ENCODE data around the gene GASK1A. TPM values are rescaled to one million over a fixed set of nuclear protein-coding genes. Genes with fewer than 3 reads are reported as not detected.
A peak's percentile ranks its signal among the peaks of the same experiment; 100 is the strongest.

The GASK1A gene
- total and polyA plus RNA-seq, 4 donors = 0.79 to 22.8 (median 4.6) TPM

GRCh38 chr3:43035801-43036365, 56.8 kb downstream of the GASK1A start:
- 91% methylated on average over 5 of the region's 5 CpGs for WGBS
- Histone ChIP-seq H3K4me3 (ENCODE audit: low read depth in 1 of 3, low read length in 3 of 3) (no peak overlapping the region), H3K9me3 (ENCODE audit: control insufficient read depth in 4 of 4, low read length in 3 of 4) (no peaks in the 10 kb centered on the region), H3K27me3 (ENCODE audit: control insufficient read depth in 4 of 4, insufficient read depth in 4 of 4, low read length in 3 of 4) (no peaks in the 10 kb centered on the region), H3K9ac (ENCODE audit: low read depth in 1 of 2, low read length in 2 of 2) (no peak overlapping the region), H3K36me3 (ENCODE audit: control insufficient read depth in 4 of 4, insufficient read depth in 3 of 4, low read depth in 1 of 4, low read length in 3 of 4) (peaks cover 0 to 17% (median 0%) of the 10 kb centered on the region in 4 donors), H3K27ac (ENCODE audit: low read depth in 1 of 2, low read length in 2 of 2) (no peak overlapping the region), H3K4me1 (ENCODE audit: control insufficient read depth in 4 of 4, insufficient read depth in 4 of 4, low read length in 3 of 4) (peaks cover 0 to 4% (median 0%) of the 10 kb centered on the region in 4 donors)
- DNase-seq (ENCODE audit: low spot score) = peak; percentile 21
- no peak for TF ChIP-seq JUND (IDR thresholded peaks at IDR 0.05)
- no peak for TF ChIP-seq YY1 (IDR thresholded peaks at IDR 0.05)
- TF ChIP-seq FOXA2 (IDR thresholded peaks at IDR 0.05) = no peak
- no peak for TF ChIP-seq HNF4A (conservative IDR thresholded peaks at IDR 0.05)
- TF ChIP-seq TAF1 (conservative IDR thresholded peaks at IDR 0.05) = no peak
- TF ChIP-seq, protein P1, sequence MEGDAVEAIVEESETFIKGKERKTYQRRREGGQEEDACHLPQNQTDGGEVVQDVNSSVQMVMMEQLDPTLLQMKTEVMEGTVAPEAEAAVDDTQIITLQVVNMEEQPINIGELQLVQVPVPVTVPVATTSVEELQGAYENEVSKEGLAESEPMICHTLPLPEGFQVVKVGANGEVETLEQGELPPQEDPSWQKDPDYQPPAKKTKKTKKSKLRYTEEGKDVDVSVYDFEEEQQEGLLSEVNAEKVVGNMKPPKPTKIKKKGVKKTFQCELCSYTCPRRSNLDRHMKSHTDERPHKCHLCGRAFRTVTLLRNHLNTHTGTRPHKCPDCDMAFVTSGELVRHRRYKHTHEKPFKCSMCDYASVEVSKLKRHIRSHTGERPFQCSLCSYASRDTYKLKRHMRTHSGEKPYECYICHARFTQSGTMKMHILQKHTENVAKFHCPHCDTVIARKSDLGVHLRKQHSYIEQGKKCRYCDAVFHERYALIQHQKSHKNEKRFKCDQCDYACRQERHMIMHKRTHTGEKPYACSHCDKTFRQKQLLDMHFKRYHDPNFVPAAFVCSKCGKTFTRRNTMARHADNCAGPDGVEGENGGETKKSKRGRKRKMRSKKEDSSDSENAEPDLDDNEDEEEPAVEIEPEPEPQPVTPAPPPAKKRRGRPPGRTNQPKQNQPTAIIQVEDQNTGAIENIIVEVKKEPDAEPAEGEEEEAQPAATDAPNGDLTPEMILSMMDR (IDR thresholded peaks at IDR 0.05; ENCODE audit: low read depth, low read length, missing input control) = no peak
- no peak for TF ChIP-seq ATF3 (IDR thresholded peaks at IDR 0.05)
- no peak for TF ChIP-seq EGR1 (IDR thresholded peaks at IDR 0.05; ENCODE audit: low read depth in 2 of 2)
- no peak for TF ChIP-seq HNF4G (IDR thresholded peaks at IDR 0.05)
- TF ChIP-seq MAX (IDR thresholded peaks at IDR 0.05) = no peak

DNA sequence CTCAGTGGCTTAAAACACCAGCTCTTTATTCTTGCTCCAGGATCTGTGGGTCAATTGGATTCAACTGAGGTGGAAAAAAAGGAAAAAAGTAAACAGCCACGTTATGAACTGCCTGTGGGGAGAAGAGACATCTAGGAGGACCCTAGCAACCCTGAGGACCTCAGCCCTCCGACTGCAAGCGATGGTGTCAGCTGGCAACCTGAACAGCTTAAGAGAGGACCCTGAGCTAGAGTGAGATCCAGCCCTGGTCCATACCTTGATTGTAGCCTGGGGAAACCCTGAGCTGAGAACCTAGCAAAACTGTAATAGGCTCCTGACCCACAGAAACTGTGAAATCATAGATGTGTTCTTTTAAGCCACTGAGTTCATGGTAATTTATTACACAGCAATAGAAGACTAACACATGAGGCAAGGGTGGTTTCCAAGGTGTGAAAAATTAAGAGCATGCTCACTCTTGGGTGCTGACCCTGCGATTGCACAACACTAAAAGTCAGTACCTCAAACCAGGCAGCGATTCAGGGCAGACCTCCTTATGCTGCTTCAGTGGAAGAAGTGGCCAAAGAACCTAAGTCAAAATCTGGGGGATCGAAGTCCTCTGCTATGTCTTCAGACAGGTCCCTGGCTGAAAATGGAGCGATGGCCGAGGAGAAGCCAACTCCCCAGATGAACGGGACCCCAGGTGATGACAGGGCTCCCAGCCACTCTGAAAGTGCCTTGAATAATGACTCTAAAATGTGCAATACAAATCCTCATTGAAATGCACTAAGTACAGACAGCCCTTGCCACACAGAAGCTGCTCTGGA, 57.7 kb downstream of the GASK1A start:
- peak; percentile 14 for DNase-seq (ENCODE audit: low spot score)
- H3K27ac ChIP-seq (ENCODE audit: low read depth in 1 of 2, low read length in 2 of 2) = no peak overlapping the region
- H3K4me1 ChIP-seq (ENCODE audit: control insufficient read depth in 4 of 4, insufficient read depth in 4 of 4, low read length in 3 of 4) = no peaks in the 10 kb centered on the region
- peaks cover 0 to 17% (median 0%) of the 10 kb centered on the region in 4 donors for H3K36me3 ChIP-seq (ENCODE audit: control insufficient read depth in 4 of 4, insufficient read depth in 3 of 4, low read depth in 1 of 4, low read length in 3 of 4)
- no peaks in the 10 kb centered on the region for H3K27me3 ChIP-seq (ENCODE audit: control insufficient read depth in 4 of 4, insufficient read depth in 4 of 4, low read length in 3 of 4)
- 91% methylated on average over 9 of the region's 9 CpGs for WGBS
- H3K4me3 ChIP-seq (ENCODE audit: low read depth in 1 of 3, low read length in 3 of 3) = no peak overlapping the region
- H3K9me3 ChIP-seq (ENCODE audit: control insufficient read depth in 4 of 4, low read length in 3 of 4) = no peaks in the 10 kb centered on the region
- no peak overlapping the region for H3K9ac ChIP-seq (ENCODE audit: low read depth in 1 of 2, low read length in 2 of 2)
- TF ChIP-seq EGR1 (IDR thresholded peaks at IDR 0.05; ENCODE audit: low read depth in 2 of 2) (no peak), SP1 (IDR thresholded peaks at IDR 0.05) (no peak), GABPA (IDR thresholded peaks at IDR 0.05 in 1 of 2, conservative IDR thresholded peaks at IDR 0.05 in 1 of 2) (no peak), HNF4A (conservative IDR thresholded peaks at IDR 0.05) (no peak), YY1 (IDR thresholded peaks at IDR 0.05) (no peak), MAX (IDR thresholded peaks at IDR 0.05) (no peak), TAF1 (conservative IDR thresholded peaks at IDR 0.05) (no peak), ZBTB33 (IDR thresholded peaks at IDR 0.05) (no peak), RAD21 (IDR thresholded peaks at IDR 0.05) (no peak)
- TF ChIP-seq, protein P2, sequence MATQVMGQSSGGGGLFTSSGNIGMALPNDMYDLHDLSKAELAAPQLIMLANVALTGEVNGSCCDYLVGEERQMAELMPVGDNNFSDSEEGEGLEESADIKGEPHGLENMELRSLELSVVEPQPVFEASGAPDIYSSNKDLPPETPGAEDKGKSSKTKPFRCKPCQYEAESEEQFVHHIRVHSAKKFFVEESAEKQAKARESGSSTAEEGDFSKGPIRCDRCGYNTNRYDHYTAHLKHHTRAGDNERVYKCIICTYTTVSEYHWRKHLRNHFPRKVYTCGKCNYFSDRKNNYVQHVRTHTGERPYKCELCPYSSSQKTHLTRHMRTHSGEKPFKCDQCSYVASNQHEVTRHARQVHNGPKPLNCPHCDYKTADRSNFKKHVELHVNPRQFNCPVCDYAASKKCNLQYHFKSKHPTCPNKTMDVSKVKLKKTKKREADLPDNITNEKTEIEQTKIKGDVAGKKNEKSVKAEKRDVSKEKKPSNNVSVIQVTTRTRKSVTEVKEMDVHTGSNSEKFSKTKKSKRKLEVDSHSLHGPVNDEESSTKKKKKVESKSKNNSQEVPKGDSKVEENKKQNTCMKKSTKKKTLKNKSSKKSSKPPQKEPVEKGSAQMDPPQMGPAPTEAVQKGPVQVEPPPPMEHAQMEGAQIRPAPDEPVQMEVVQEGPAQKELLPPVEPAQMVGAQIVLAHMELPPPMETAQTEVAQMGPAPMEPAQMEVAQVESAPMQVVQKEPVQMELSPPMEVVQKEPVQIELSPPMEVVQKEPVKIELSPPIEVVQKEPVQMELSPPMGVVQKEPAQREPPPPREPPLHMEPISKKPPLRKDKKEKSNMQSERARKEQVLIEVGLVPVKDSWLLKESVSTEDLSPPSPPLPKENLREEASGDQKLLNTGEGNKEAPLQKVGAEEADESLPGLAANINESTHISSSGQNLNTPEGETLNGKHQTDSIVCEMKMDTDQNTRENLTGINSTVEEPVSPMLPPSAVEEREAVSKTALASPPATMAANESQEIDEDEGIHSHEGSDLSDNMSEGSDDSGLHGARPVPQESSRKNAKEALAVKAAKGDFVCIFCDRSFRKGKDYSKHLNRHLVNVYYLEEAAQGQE (IDR thresholded peaks at IDR 0.05) = no peak
